Measurements from ENCODE around the gene ENDOV.

The ENDOV gene

DNA sequence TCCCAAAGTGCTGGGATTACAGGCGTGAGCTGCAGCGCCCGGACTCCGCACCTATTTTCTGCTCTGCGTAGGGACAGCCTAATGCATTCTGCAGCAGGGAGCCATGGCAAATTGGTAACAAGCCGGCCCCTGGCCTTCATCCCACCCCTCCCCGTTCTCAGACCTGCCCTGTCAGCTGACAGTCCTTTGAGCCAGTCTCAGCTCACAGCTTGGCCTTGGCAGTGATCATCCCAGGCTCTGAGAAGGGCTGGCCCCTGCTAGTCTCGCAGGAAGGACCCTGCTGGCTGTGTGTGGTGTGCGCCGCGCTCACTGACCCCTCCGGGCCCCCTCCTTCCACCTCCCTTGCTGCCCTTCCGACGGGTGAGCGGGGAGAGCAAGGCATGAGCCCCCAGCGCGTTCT lies 71.7 kb downstream of the ENDOV start:
- in situ Hi-C loops (cut with MboI; ENCODE audit: low pct_unique_long_range_greater_than_20kb, low sequenced_read_pairs, unreplicated experiment): no loop called here
- TF ChIP-seq, protein P1, sequence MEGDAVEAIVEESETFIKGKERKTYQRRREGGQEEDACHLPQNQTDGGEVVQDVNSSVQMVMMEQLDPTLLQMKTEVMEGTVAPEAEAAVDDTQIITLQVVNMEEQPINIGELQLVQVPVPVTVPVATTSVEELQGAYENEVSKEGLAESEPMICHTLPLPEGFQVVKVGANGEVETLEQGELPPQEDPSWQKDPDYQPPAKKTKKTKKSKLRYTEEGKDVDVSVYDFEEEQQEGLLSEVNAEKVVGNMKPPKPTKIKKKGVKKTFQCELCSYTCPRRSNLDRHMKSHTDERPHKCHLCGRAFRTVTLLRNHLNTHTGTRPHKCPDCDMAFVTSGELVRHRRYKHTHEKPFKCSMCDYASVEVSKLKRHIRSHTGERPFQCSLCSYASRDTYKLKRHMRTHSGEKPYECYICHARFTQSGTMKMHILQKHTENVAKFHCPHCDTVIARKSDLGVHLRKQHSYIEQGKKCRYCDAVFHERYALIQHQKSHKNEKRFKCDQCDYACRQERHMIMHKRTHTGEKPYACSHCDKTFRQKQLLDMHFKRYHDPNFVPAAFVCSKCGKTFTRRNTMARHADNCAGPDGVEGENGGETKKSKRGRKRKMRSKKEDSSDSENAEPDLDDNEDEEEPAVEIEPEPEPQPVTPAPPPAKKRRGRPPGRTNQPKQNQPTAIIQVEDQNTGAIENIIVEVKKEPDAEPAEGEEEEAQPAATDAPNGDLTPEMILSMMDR (IDR thresholded peaks at IDR 0.05; ENCODE audit: extremely low read depth, insufficient read depth, missing control alignments): no peak
- no peak for DNase-seq (ENCODE audit: low spot score)

DNA sequence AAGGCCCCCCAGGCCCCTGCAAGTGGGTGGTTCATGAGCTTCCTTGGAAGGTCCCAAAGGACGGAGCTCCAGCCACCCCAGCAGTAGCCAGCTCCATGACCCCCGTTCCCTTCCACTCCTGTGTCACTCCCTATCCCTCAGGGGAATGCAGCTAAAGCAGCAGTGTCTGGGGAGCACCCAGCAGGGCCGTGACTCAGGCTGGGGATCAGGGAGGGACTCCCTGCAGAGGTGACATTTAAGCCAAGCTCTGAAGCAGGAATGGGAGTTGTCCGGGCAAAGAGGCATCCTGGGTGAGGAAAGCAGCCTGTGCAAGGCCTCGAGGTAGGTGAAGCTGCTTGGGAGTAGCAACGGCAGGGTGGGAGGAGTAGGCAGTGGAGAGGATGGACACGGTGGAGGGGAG lies 72.5 kb downstream of the ENDOV start:
- TF ChIP-seq, protein P1 (IDR thresholded peaks at IDR 0.05; ENCODE audit: extremely low read depth, insufficient read depth, missing control alignments): no peak
- no peak for DNase-seq (ENCODE audit: low spot score)
- in situ Hi-C loops (cut with MboI; ENCODE audit: low pct_unique_long_range_greater_than_20kb, low sequenced_read_pairs, unreplicated experiment): no loop called here
